ENCODE data around the gene OPN5.

The OPN5 gene

DNA sequence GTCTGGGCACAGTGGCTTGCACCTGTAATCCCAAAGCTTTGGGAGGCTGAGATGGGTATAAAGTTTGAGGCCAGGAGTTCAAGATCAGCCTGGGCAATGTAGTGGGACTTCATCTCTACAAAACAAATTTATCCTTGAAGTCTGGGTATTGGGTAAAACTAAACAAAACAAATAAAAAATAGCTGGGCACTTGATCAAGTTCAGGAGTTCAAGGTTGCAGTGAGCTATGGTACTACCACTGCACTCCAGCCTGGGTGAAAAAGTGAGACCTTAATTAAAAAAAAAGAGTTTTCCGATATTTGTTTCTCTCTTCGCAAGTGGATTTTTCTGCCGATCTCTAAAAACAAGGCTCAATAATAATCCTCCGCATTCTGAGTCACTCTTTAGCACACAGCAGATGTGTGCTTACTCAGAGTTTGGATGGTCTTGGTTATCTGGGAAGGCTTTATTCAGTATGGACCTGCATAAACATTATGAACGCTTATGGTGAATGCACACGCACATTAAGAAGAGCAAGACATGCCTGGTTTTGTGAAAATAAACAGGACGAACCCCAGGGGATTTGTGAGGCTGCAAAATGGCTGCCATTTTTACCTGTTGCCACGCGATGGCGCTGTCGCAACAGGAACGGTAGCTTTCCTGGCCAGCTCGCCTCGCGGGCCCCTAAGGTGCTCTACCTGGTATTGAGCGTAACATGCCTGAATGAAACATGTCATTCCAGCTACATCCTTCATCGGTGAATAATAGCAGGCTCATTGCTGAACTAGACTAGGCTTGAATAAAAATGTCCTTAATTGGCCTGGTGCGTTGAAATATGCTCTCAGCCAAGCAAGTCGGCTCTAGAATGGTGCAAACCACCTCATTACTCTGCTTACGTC lies 6.0 kb downstream of the OPN5 start:
- DNase-seq (ENCODE audit: low read depth in 2 of 3, low spot score in 2 of 3), result peak in 2 of 3 experiments; percentile 2 to 38

GRCh38 chr6:47788498-47788884 lies 6.7 kb downstream of the OPN5 start:
- no peak for DNase-seq (ENCODE audit: low read depth in 2 of 3, low spot score in 2 of 3)

GRCh38 chr6:47789553-47789952 lies 7.7 kb downstream of the OPN5 start:
- no peak for DNase-seq (ENCODE audit: low read depth in 2 of 3, low spot score in 2 of 3)

- DNase-seq (ENCODE audit: low read depth in 2 of 3, low spot score in 2 of 3), result no peak
Measured at GRCh38 chr6:47792216-47792733, 10.4 kb downstream of the OPN5 start.

GRCh38 chr6:47794577-47795135 lies 12.8 kb downstream of the OPN5 start:
- no peak for DNase-seq (ENCODE audit: low read depth in 2 of 3, low spot score in 2 of 3)

GRCh38 chr6:47801984-47802383 lies 20.2 kb downstream of the OPN5 start:
- DNase-seq (ENCODE audit: low read depth in 2 of 3, low spot score in 2 of 3), result no peak

GRCh38 chr6:47804821-47805220 lies 23.0 kb downstream of the OPN5 start:
- DNase-seq (ENCODE audit: low read depth in 2 of 3, low spot score in 2 of 3), result no peak

- no peak for DNase-seq (ENCODE audit: low read depth in 2 of 3, low spot score in 2 of 3)
Measured at GRCh38 chr6:47809873-47810272, 28.0 kb downstream of the OPN5 start.

DNA sequence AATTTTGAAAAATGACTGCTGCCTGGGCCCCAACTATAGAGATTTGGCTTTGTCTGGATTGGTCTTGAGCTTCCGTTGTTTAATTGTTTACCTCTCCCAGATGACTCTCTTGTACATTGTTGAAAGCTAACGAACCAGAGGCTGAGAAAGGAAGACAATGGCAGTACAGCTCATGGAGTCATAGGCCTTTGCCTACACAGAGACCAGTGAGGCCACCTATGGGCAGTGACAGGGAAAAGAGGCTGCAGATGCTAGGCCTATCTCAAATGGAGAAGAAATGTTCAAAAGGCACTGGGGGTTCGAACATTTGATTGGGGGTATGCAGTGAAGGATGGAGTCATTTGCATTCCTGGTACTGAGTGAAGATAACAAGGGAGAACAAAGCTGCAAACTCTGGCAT lies 29.1 kb downstream of the OPN5 start:
- no peak for DNase-seq (ENCODE audit: low read depth in 2 of 3, low spot score in 2 of 3)

- DNase-seq (ENCODE audit: low read depth in 2 of 3, low spot score in 2 of 3), result no peak
Measured at GRCh38 chr6:47811443-47811842, 29.6 kb downstream of the OPN5 start.

GRCh38 chr6:47817749-47818148 lies 35.9 kb downstream of the OPN5 start:
- DNase-seq (ENCODE audit: low read depth in 2 of 3, low spot score in 2 of 3), result no peak

DNA sequence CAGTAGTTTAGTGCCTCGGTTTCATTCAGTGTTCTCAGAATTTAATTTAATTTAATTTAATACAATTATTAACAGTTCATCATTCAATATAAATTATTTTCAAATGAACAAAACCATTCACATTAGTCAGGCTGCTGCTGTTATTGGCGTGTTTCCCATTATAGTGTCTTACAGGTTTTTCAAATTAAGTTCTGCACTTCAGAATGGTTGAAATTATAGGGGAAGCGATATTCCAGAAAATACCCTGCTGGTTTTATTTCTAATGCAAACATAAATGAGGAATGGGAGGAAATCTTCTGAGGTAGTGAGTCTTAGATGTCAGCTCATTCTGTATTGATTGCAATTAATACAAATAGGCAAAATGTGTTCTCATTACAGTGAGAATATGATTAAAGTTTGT lies 37.6 kb downstream of the OPN5 start:
- no peak for DNase-seq (ENCODE audit: low read depth in 2 of 3, low spot score in 2 of 3)

- no peak for DNase-seq (ENCODE audit: low read depth in 2 of 3, low spot score in 2 of 3)
Measured at GRCh38 chr6:47822856-47823554, 41.2 kb downstream of the OPN5 start.

GRCh38 chr6:47832386-47833100 lies 50.7 kb downstream of the OPN5 start:
- no peak for DNase-seq (ENCODE audit: low read depth in 2 of 3, low spot score in 2 of 3)

GRCh38 chr6:47834196-47834595 lies 52.4 kb downstream of the OPN5 start:
- DNase-seq (ENCODE audit: low read depth in 2 of 3, low spot score in 2 of 3), result no peak

GRCh38 chr6:47836046-47836445 lies 54.2 kb downstream of the OPN5 start:
- DNase-seq (ENCODE audit: low read depth in 2 of 3, low spot score in 2 of 3), result no peak

DNA sequence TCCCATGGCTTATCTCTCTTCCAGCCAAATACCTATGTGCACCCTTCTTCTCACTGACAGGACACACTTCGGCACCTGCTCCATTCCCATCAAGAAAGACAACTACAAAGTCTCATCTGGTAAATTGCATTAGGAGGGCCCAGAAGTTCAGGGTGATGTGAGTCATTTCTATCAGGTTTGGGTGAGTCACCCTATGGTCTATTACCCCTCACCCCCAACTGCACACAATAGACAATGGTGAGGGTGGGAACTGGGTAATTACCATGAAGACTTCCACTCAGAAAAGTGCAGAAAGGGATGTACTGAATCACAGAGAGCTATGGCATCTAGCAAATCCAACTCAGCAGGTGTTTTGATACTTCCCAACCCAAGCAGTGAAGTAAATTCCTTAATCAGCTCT lies 54.8 kb downstream of the OPN5 start:
- no peak for DNase-seq (ENCODE audit: low read depth in 2 of 3, low spot score in 2 of 3)

GRCh38 chr6:47839645-47840044 lies 57.8 kb downstream of the OPN5 start:
- no peak for DNase-seq (ENCODE audit: low read depth in 2 of 3, low spot score in 2 of 3)

- no peak for DNase-seq (ENCODE audit: low read depth in 2 of 3, low spot score in 2 of 3)
Measured at GRCh38 chr6:47844881-47845280, 63.0 kb downstream of the OPN5 start.

- DNase-seq (ENCODE audit: low read depth in 2 of 3, low spot score in 2 of 3), result no peak
Measured at GRCh38 chr6:47846752-47847151, 64.9 kb downstream of the OPN5 start.

GRCh38 chr6:47851091-47851490 lies 69.3 kb downstream of the OPN5 start:
- DNase-seq (ENCODE audit: low read depth in 2 of 3, low spot score in 2 of 3), result no peak

All from activated CD8-positive, alpha-beta memory T cell treated with anti-CD3 and anti-CD28 coated beads for 48 hours (primary cell).